Right ventricle myocardium superior (tissue), 1 donor: ENCODE measurements around the gene RFXANK. TPM values are rescaled to one million over a fixed set of nuclear protein-coding genes. Genes with fewer than 3 reads are reported as not detected.
A peak's percentile ranks its signal among the peaks of the same experiment; 100 is the strongest.
"Not testable (repeated sequence)": the region's sequence is repeated elsewhere in the genome, so short reads cannot be mapped to it uniquely, and the experiment has no call there.

Experiments
- ATAC-seq: fragments of 200-7000 bp; cut with Tn5 transposase; one replicate; pipeline ENCODE4 v1.9.1; 2020; ENCODE audit warnings: mild to moderate bottlenecking; ENCODE audit not compliant: poor library complexity
- DNase-seq: peaks from one replicate; pipeline ENCODE4 v3.0.0-alpha.2; 2020
- intact Hi-C: fragments of 100-400 bp; cut with DNase I; formaldehyde crosslinking; loops from one replicate; pipeline ENCODE4 v1.11.2; 2022
- total RNA-seq: library from RNA; stranded (reverse); fragmentation: NEBNext Ultra II Directional; extraction: Animal tissue kit (Norgen Biotek cat#: 25700); gene quantifications from one replicate; pipeline ENCODE4 v1.2.1, GENCODE V29; 2021
- donor health status: DM: no; HTN: yes; CAD: no; lungs with severe emphysema.

RFXANK gene
- total RNA-seq, 1 donor from 2014 or later: 33.9 TPM

GRCh38 chr19:19202707-19203011, 10.6 kb downstream of the RFXANK start:
- intact Hi-C loops: no loop called here
- no peak for ATAC-seq
- DNase-seq: no peak

- ATAC-seq: peak; percentile 97
- DNase-seq: peak; percentile 95
- intact Hi-C loops: no loop called here
These were observed 11.2 kb downstream of the RFXANK start, which contains the start of gene NR2C2AP for GRCh38 chr19:19203012-19203856. Gene NR2C2AP, minus strand, starts transcription at chr19:19203414. Its CDS starts 354 bp downstream, at chr19:19203060.

- ATAC-seq: no peak
- intact Hi-C loops: no loop called here
- DNase-seq: no peak
These were observed 12.1 kb downstream of the RFXANK start for GRCh38 chr19:19204181-19204580.

- intact Hi-C loops: no loop called here
- no peak for DNase-seq
These were observed 13.7 kb downstream of the RFXANK start for GRCh38 chr19:19205416-19206410.

GRCh38 chr19:19206938-19207337, 14.9 kb downstream of the RFXANK start:
- ATAC-seq (no peak), DNase-seq (no peak)
- intact Hi-C loops: no loop called here

More at GRCh38 chr19:19205416-19206410, 13.7 kb downstream of the RFXANK start:
- no peak for ATAC-seq

GRCh38 chr19:19207637-19208572, 15.8 kb downstream of the RFXANK start:
- intact Hi-C loops: no loop called here
- no peak for DNase-seq
- no peak for ATAC-seq

- intact Hi-C loops: no loop called here
- DNase-seq: no peak
- no peak for ATAC-seq
These were observed 17.3 kb downstream of the RFXANK start for GRCh38 chr19:19209372-19209771.

- no peak for DNase-seq
- ATAC-seq: no peak
- intact Hi-C loops: no loop called here
These were observed 19.7 kb downstream of the RFXANK start, which contains the start of gene NCAN for GRCh38 chr19:19211499-19212420. Gene NCAN, plus strand, starts transcription at chr19:19211958. Its CDS starts 4,996 bp downstream, at chr19:19216954.

GRCh38 chr19:19212916-19213315, 20.9 kb downstream of the RFXANK start:
- DNase-seq: no peak
- intact Hi-C loops: no loop called here
- no peak for ATAC-seq

- DNase-seq (no peak), ATAC-seq (no peak)
- intact Hi-C loops: no loop called here
These were observed 21.5 kb downstream of the RFXANK start for GRCh38 chr19:19213426-19214158.

GRCh38 chr19:19214159-19214490, 22.1 kb downstream of the RFXANK start:
- ATAC-seq (no peak), DNase-seq (no peak)
- intact Hi-C loops: no loop called here

- ATAC-seq (peak; percentile 62), DNase-seq (peak; percentile 55)
- intact Hi-C loops: no loop called here
These were observed 22.8 kb downstream of the RFXANK start for GRCh38 chr19:19214892-19215291.

- intact Hi-C loops: no loop called here
- no peak for ATAC-seq
- no peak for DNase-seq
These were observed 23.7 kb downstream of the RFXANK start for GRCh38 chr19:19215792-19216191.

- no peak for DNase-seq
- intact Hi-C loops: no loop called here
- ATAC-seq: no peak
These were observed 25.0 kb downstream of the RFXANK start for GRCh38 chr19:19217099-19217498.

GRCh38 chr19:19218911-19219310, 26.9 kb downstream of the RFXANK start:
- DNase-seq (no peak), ATAC-seq (no peak)
- intact Hi-C loops: no loop called here

- DNase-seq, ATAC-seq: not testable (repeated sequence)
These were observed 28.9 kb downstream of the RFXANK start for GRCh38 chr19:19221000-19221399.

GRCh38 chr19:19223060-19223459, 31.0 kb downstream of the RFXANK start:
- DNase-seq (no peak), ATAC-seq (no peak)
- intact Hi-C loops: no loop called here

More at GRCh38 chr19:19221000-19221399, 28.9 kb downstream of the RFXANK start:
- intact Hi-C loops: not testable (repeated sequence)
